K562 (cell line): ENCODE data around the gene MILR1. TPM values are rescaled to one million over a fixed set of nuclear protein-coding genes. Genes with fewer than 3 reads are reported as not detected.

Source experiments
- CC2D1A ChIP-seq: fragments of 450-650 bp; IDR thresholded peaks from 2 replicates; pipeline ENCODE4 v1.6.1; 2017; ENCODE audit warnings: mild to moderate bottlenecking
- CSDE1 ChIP-seq, 2 experiments: fragments of 450-650 bp; IDR thresholded peaks; 2 replicates each; pipeline ENCODE4 v1.6.1; 2016; ENCODE audit warnings: mild to moderate bottlenecking in 1 of 2
- E2F3 ChIP-seq: fragments of 250-450 bp; sonication (Bioruptor Pico); IDR thresholded peaks from 2 replicates; pipeline ENCODE4 v1.4.0; 2020; ENCODE audit warnings: mild to moderate bottlenecking
- EHMT2 ChIP-seq: fragments of 450-650 bp; IDR thresholded peaks from 2 replicates; pipeline ENCODE4 v1.6.1; 2018; ENCODE audit warnings: antibody characterized with exemption
- ELF2 ChIP-seq: fragments of 250-450 bp; sonication (Bioruptor Pico); IDR thresholded peaks from 2 replicates; pipeline ENCODE4 v1.5.0; 2021; ENCODE audit warnings: mild to moderate bottlenecking
- ESRRA ChIP-seq: fragments of 450-650 bp; IDR thresholded peaks from 2 replicates; pipeline ENCODE4 v1.6.1; 2014; ENCODE audit warnings: low read depth, mild to moderate bottlenecking, moderate library complexity, borderline replicate concordance
- GATAD2B ChIP-seq: fragments of 450-650 bp; IDR thresholded peaks from 2 replicates; pipeline ENCODE4 v1.6.1; 2017; ENCODE audit warnings: mild to moderate bottlenecking, borderline replicate concordance
- MLLT1 ChIP-seq, 2 experiments: fragments of 450-650 bp; IDR thresholded peaks; 2 replicates each; pipeline ENCODE4 v1.6.1; 2016
- MYC ChIP-seq, 2 experiments: fragments of 250-450 bp in 1 of 2; sonication (Bioruptor Pico) in 1 of 2; IDR thresholded peaks; 2 replicates each; pipeline versions ENCODE4 v1.5.1 to v1.6.1; 2012 to 2021; ENCODE audit warnings: low read depth in 2 of 2, borderline replicate concordance in 1 of 2, improper control_type of control experiment in 1 of 2, low read length in 1 of 2, mild to moderate bottlenecking in 1 of 2, moderate library complexity in 1 of 2
- NR2C1 ChIP-seq, 2 experiments: fragments of 450-650 bp; IDR thresholded peaks; 2 replicates each; pipeline ENCODE4 v1.6.1; 2017; ENCODE audit warnings: mild to moderate bottlenecking in 2 of 2, antibody characterized with exemption in 1 of 2, inconsistent platforms in 1 of 2, missing compliant biosample characterization in 1 of 2, missing genetic modification characterization in 1 of 2
- NR3C1 ChIP-seq: sonication (generic); formaldehyde crosslinking; IDR thresholded peaks from 2 replicates; pipeline ENCODE4 v1.8.1; 2022; ENCODE audit warnings: missing genetic modification reagents
- NRF1 ChIP-seq, 2 experiments: fragments of 450-650 bp; IDR thresholded peaks in 1 of 2; conservative IDR thresholded peaks in 1 of 2; 2 replicates each; pipeline ENCODE4 v1.6.1; 2014; ENCODE audit warnings: mild to moderate bottlenecking in 2 of 2
- PBX2 ChIP-seq, 2 experiments: IDR thresholded peaks in 1 of 2; conservative IDR thresholded peaks in 1 of 2; 2 replicates each; pipeline ENCODE4 v1.6.1; 2016; ENCODE audit warnings: low read depth in 2 of 2, mild to moderate bottlenecking in 1 of 2, missing compliant biosample characterization in 1 of 2, missing genetic modification characterization in 1 of 2, moderate library complexity in 1 of 2
- SRF ChIP-seq, 2 experiments: fragments of 250-450, 450-650 bp in 1 of 2; sonication (Bioruptor Pico) in 1 of 2; sonication (generic) in 1 of 2; formaldehyde crosslinking; IDR thresholded peaks; 2 replicates each; pipeline versions ENCODE4 v1.5.0 to v1.5.1; 2020 to 2022; ENCODE audit warnings: mild to moderate bottlenecking in 1 of 2, missing genetic modification reagents in 1 of 2
- TAF9B ChIP-seq: fragments of 450-650 bp; IDR thresholded peaks from 2 replicates; pipeline ENCODE4 v1.6.1; 2018; ENCODE audit warnings: mild to moderate bottlenecking; ENCODE audit not compliant: partially characterized antibody
- TRIM24 ChIP-seq, 2 experiments: fragments of 450-650 bp; IDR thresholded peaks; 2 replicates each; pipeline ENCODE4 v1.6.1; 2016
- ZNF212 ChIP-seq: fragments of 450-650 bp; formaldehyde crosslinking; IDR thresholded peaks from 2 replicates; pipeline ENCODE4 v1.4.0; 2020; ENCODE audit warnings: mild to moderate bottlenecking
- ZNF592 ChIP-seq: fragments of 450-650 bp; IDR thresholded peaks from 2 replicates; pipeline ENCODE4 v1.6.1; 2017; ENCODE audit warnings: antibody characterized with exemption, mild to moderate bottlenecking
- polyA plus RNA-seq, 8 experiments: library from polyadenylated mRNA; depleted of rRNA in 4 of 8; stranded (reverse) in 5 of 8; unstranded in 3 of 8; fragments of >200 nt; fragmentation: Nextera tagmentation in 2 of 8; fragmentation: Illumina TruSeq in 1 of 8; extraction: Ambion mirVana in 2 of 8; extraction: Trizol in 1 of 8; gene quantifications; 2 replicates each; pipeline versions ENCODE4 v1.2.1 to v1.2.3, GENCODE V29; 2011 to 2014; ENCODE audit warnings: inconsistent platforms in 1 of 8, missing spikeins in 1 of 8
- total RNA-seq, 7 experiments: library from RNA; depleted of rRNA in 6 of 7; stranded (reverse); fragments of >200 nt in 6 of 7; fragmentation: Illumina TruSeq in 2 of 7; extraction: Trizol in 2 of 7; gene quantifications; 2 replicates each; pipeline versions ENCODE4 v1.2.1 to v1.2.3, GENCODE V29; 2011 to 2021; ENCODE audit warnings: low replicate concordance in 1 of 7

MILR1 gene
- total and polyA plus RNA-seq, 9 of the 15 experiments (the other 6 are each of a cell fraction or from before 2014, with no cell fraction given), result 3.8 to 14.1 (median 7.1) TPM

GRCh38 chr17:64406321-64407200 is 42.4 kb upstream of the MILR1 start (continued):
- no peak for TF ChIP-seq PBX2 (CRISPR knock-in tag; IDR thresholded peaks at IDR 0.05; ENCODE audit: low read depth)
- TF ChIP-seq PBX2 (tag; conservative IDR thresholded peaks at IDR 0.05; ENCODE audit: low read depth), result peak; percentile 86
- TF ChIP-seq ZNF592, result peak; percentile 51; the same call in 1 of the 2 replicates
- 0 out of 2 replicates have a peak, but pooled peaks have one; percentile 8 for TF ChIP-seq ESRRA
- peak; percentile 25; the same call in 1 of the 2 replicates for TF ChIP-seq MYC (IDR thresholded peaks at IDR 0.05; ENCODE audit: low read depth, low read length)
- no peak for TF ChIP-seq MYC (CRISPR knock-in tag; IDR thresholded peaks at IDR 0.05; ENCODE audit: borderline replicate concordance, low read depth)
- no peak for TF ChIP-seq ZNF212 (CRISPR knock-in tag)
- TF ChIP-seq NR3C1 (CRISPR knock-in tag), result no peak
- peak in 1 of 2 experiments; percentile 98; a peak in 2 of 4 replicates for TF ChIP-seq CSDE1 (IDR thresholded peaks at IDR 0.05)
- TF ChIP-seq CC2D1A, result peak; percentile 93
- TF ChIP-seq MLLT1 (IDR thresholded peaks at IDR 0.05), result 0 out of 4 replicates have a peak, but pooled peaks of 1 of the 2 experiments have one; percentile 15
- 0 out of 4 replicates have a peak, but pooled peaks of 1 of the 2 experiments have one; percentile 52 for TF ChIP-seq SRF (CRISPR knock-in tag; IDR thresholded peaks at IDR 0.05)
- TF ChIP-seq NRF1 (conservative IDR thresholded peaks at IDR 0.05 in 1 of 2, IDR thresholded peaks at IDR 0.05 in 1 of 2), result no peak
- TF ChIP-seq E2F3 (CRISPR knock-in tag), result no peak
- peak; percentile 82; the same call in 1 of the 2 replicates for TF ChIP-seq EHMT2
- TF ChIP-seq TRIM24 (IDR thresholded peaks at IDR 0.05), result no peak
- TF ChIP-seq NR2C1 (IDR thresholded peaks at IDR 0.05), result peak; percentile 60; the same call in 1 of the 2 replicates
- TF ChIP-seq NR2C1 (tag; IDR thresholded peaks at IDR 0.05), result peak; percentile 58
- no peak for TF ChIP-seq GATAD2B
- no peak for TF ChIP-seq TAF9B
- TF ChIP-seq ELF2 (CRISPR knock-in tag), result no peak
